Ascending aorta (tissue), 2 donors: ENCODE results near the gene PGAP3. TPM values are rescaled to one million over a fixed set of nuclear protein-coding genes. Genes with fewer than 3 reads are reported as not detected.
A peak's percentile ranks its signal among the peaks of the same experiment; 100 is the strongest.

Experiments
- DNase-seq, 2 donors: peaks; one replicate each; pipeline ENCODE4 v3.0.0-alpha.2; 2019; ENCODE audit warnings: low spot score in 2 of 2
- H3K27ac ChIP-seq, 2 donors: fragments of 200-600 bp; sonication (generic); one replicate each; pipeline ENCODE4 v1.5.1; 2016 to 2017; ENCODE audit warnings: mild to moderate bottlenecking in 1 of 2
- H3K27me3 ChIP-seq: fragments of 200-600 bp; sonication (generic); one replicate; pipeline ENCODE4 v1.5.1; 2017
- H3K36me3 ChIP-seq, 2 donors: fragments of 200-600 bp; sonication (generic); one replicate each; pipeline ENCODE4 v1.5.1; 2016
- H3K4me1 ChIP-seq, 2 donors: fragments of 200-600 bp; sonication (generic); one replicate each; pipeline ENCODE4 v1.5.1; 2016 to 2017; ENCODE audit warnings: mild to moderate bottlenecking in 1 of 2
- H3K4me3 ChIP-seq, 2 donors: fragments of 200-600 bp; sonication (generic); one replicate each; pipeline ENCODE4 v1.5.1; 2016 to 2017; ENCODE audit warnings: mild to moderate bottlenecking in 1 of 2
- H3K9me3 ChIP-seq, 2 donors: fragments of 200-600 bp; sonication (generic); one replicate each; pipeline ENCODE4 v1.5.1; 2016
- CTCF ChIP-seq, 3 experiments: fragments of 200-600 bp in 2 of 3; fragments of 450-650 bp in 1 of 3; sonication (generic) in 2 of 3; IDR thresholded peaks; one replicate each; pipeline ENCODE4 v1.5.1; 2016 to 2019; ENCODE audit warnings: antibody characterized with exemption in 3 of 3, mild to moderate bottlenecking in 1 of 3, moderate library complexity in 1 of 3
- intact Hi-C: fragments of 100-400 bp; cut with DNase I; formaldehyde crosslinking; loops from one replicate; pipeline ENCODE4 v1.15.1; 2023
- total RNA-seq: library from RNA; depleted of rRNA; stranded (reverse); fragments of >200 nt; gene quantifications from one replicate; pipeline ENCODE4 v1.1.0, GENCODE V29; 2016

The PGAP3 gene
- total RNA-seq, 1 donor from 2014 or later: 29.5 TPM

GRCh38 chr17:39659279-39660010 is 28.4 kb downstream of the PGAP3 start:
- DNase-seq: no peak
- Histone ChIP-seq H3K27ac (no peak overlapping the region), H3K27me3 (no peaks in the 10 kb centered on the region), H3K4me3 (no peak overlapping the region), H3K9me3 (no peaks in the 10 kb centered on the region), H3K36me3 (peaks cover 34 to 38% of the 10 kb centered on the region in 2 donors), H3K4me1 (peaks cover 4 to 16% of the 10 kb centered on the region in 2 donors)
- intact Hi-C loops: no loop called here
- no peak for TF ChIP-seq CTCF (IDR thresholded peaks at IDR 0.05)

- no peaks in the 10 kb centered on the region for H3K9me3 ChIP-seq
- H3K4me1 ChIP-seq: peaks cover 2 to 11% of the 10 kb centered on the region in 2 donors
- no peaks in the 10 kb centered on the region for H3K27me3 ChIP-seq
- H3K4me3 ChIP-seq: no peak overlapping the region
- intact Hi-C loops: no loop called here
- no peak for DNase-seq
- H3K36me3 ChIP-seq: peaks cover 34 to 38% of the 10 kb centered on the region in 2 donors
- TF ChIP-seq CTCF (IDR thresholded peaks at IDR 0.05): no peak
- no peak overlapping the region for H3K27ac ChIP-seq
Measured at GRCh38 chr17:39658760-39659159, 29.1 kb downstream of the PGAP3 start.

- H3K4me3 ChIP-seq: no peak overlapping the region
- intact Hi-C loops: no loop called here
- peaks cover 34 to 38% of the 10 kb centered on the region in 2 donors for H3K36me3 ChIP-seq
- H3K9me3 ChIP-seq: no peaks in the 10 kb centered on the region
- H3K27me3 ChIP-seq: no peaks in the 10 kb centered on the region
- no peak for TF ChIP-seq CTCF (IDR thresholded peaks at IDR 0.05)
- no peak overlapping the region for H3K27ac ChIP-seq
- no peak for DNase-seq
- H3K4me1 ChIP-seq: peaks cover 0 to 7% of the 10 kb centered on the region in 2 donors
Measured at GRCh38 chr17:39658346-39658745, 29.5 kb downstream of the PGAP3 start.

- no peak for TF ChIP-seq CTCF (IDR thresholded peaks at IDR 0.05)
Measured at GRCh38 chr17:39655105-39655504, 32.8 kb downstream of the PGAP3 start.

GRCh38 chr17:39653662-39654331 is 34.1 kb downstream of the PGAP3 start:
- Histone ChIP-seq H3K27ac (no peak overlapping the region), H3K4me3 (no peak overlapping the region), H3K27me3 (no peaks in the 10 kb centered on the region), H3K4me1 (no peaks in the 10 kb centered on the region), H3K9me3 (no peaks in the 10 kb centered on the region), H3K36me3 (peaks cover 13 to 23% of the 10 kb centered on the region in 2 donors)
- intact Hi-C loops: no loop called here
- no peak for DNase-seq
- peak; percentile 32 to 86 (median 79) for TF ChIP-seq CTCF (IDR thresholded peaks at IDR 0.05)

More at GRCh38 chr17:39655105-39655504, 32.8 kb downstream of the PGAP3 start:
- H3K4me3 ChIP-seq: no peak overlapping the region
- H3K9me3 ChIP-seq: no peaks in the 10 kb centered on the region
- DNase-seq: no peak
- peaks cover 23 to 35% of the 10 kb centered on the region in 2 donors for H3K36me3 ChIP-seq
- no peaks in the 10 kb centered on the region for H3K4me1 ChIP-seq
- H3K27ac ChIP-seq: no peak overlapping the region
- no peaks in the 10 kb centered on the region for H3K27me3 ChIP-seq
- intact Hi-C loops: no loop called here
